GM21619 (cell line): ENCODE data around the gene MRPS10.
"Not testable (repeated sequence)": the region's sequence is repeated elsewhere in the genome, so short reads cannot be mapped to it uniquely, and the experiment has no call there.

ENCODE experiments used
- ATAC-seq: cut with Tn5 transposase; IDR thresholded peaks from one replicate; pipeline ENCODE4 v1.9.1; 2021; ENCODE audit not compliant: unreplicated experiment

The MRPS10 gene

GRCh38 chr6:42212442-42212841 lies 5.2 kb downstream of the MRPS10 start:
- ATAC-seq = no peak

GRCh38 chr6:42211726-42212125 lies 5.9 kb downstream of the MRPS10 start:
- peak; percentile 58 for ATAC-seq

- no peak for ATAC-seq
These were observed 7.1 kb downstream of the MRPS10 start for GRCh38 chr6:42210551-42210950.

DNA sequence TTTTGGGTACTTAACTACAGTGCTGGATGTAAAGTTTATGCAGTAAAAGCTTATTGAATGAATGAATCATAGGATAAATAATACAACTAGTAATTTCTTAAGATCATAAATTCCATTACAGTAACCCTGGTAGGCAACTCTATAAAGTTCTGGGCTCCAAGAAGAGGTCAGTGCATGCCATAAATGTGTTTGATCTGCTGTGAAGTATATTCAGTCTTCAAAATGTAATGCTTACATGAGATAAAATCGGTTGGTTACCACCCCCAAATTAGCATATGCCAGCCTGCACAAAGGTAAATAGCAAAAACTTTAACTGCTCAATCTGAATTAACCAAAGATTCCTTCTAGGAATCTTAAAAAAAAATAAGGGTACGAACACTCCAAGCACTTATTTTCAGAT lies 10.1 kb downstream of the MRPS10 start:
- not testable (repeated sequence) for ATAC-seq

DNA sequence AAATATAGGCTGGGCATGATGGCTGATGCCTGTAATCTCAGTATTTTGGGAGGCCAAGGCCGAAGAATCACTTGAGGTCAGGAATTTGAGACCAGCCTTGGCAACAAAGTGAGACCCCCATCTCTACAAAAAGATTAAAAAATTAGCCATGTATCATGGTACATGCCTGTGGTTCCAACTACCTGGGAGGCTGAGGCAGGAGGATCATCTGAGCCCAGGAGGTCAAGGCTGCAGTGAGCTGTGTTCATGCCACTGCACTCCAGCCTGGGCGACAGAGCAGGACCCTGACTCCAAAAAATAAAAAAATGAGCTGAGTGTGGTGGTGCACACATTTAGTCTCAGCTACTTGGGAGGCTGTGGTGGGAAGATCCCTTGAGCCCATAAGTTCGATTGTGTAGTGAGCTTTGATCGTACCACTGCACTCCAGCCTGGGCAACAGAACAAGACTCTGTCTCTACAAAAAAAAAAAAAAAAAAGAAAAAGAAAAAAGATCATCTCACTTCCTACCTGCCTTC lies 12.8 kb downstream of the MRPS10 start:
- no peak for ATAC-seq

- ATAC-seq = no peak
These were observed 14.5 kb downstream of the MRPS10 start for GRCh38 chr6:42203183-42203582.

GRCh38 chr6:42202131-42202915 lies 15.3 kb downstream of the MRPS10 start:
- not testable (repeated sequence) for ATAC-seq

DNA sequence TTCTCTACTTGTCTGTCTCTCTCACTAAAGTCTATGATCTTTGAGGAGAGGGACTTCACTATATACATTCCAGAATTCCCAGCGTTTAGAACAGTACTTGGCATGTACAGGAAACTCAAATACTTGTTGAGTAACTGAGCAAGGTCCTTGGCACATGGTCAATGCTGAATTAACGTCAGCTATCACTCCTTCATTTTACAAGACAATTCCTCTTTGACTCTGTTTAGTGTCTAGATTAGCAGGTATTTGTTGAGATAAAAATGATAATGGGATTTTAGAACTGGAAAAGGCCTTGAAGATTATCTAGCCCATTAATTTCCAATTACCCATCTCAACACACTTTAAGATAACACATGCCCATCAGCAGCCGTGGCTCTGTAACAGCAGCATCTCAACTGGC lies 16.3 kb downstream of the MRPS10 start:
- ATAC-seq = no peak

DNA sequence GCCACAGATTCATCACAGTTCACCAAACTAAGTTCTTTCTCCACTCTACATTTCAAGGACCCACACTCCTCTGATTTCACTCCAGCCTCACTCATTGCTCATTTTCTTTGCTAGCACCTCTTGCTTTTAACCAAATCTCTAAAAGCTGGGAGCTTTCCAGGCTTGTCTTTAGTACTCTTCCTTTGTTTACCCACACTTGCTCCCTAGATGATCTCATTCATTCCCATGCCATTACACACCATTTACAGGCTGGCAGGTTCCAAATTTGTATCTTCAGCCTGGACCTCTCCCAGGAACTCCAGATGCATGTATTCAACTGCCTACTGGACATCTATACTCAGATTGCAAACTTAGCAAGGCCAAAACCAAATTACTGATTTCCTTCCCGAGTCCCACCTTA lies 17.6 kb downstream of the MRPS10 start:
- ATAC-seq = no peak

- no peak for ATAC-seq
These were observed 18.3 kb downstream of the MRPS10 start for GRCh38 chr6:42199106-42199981.

DNA sequence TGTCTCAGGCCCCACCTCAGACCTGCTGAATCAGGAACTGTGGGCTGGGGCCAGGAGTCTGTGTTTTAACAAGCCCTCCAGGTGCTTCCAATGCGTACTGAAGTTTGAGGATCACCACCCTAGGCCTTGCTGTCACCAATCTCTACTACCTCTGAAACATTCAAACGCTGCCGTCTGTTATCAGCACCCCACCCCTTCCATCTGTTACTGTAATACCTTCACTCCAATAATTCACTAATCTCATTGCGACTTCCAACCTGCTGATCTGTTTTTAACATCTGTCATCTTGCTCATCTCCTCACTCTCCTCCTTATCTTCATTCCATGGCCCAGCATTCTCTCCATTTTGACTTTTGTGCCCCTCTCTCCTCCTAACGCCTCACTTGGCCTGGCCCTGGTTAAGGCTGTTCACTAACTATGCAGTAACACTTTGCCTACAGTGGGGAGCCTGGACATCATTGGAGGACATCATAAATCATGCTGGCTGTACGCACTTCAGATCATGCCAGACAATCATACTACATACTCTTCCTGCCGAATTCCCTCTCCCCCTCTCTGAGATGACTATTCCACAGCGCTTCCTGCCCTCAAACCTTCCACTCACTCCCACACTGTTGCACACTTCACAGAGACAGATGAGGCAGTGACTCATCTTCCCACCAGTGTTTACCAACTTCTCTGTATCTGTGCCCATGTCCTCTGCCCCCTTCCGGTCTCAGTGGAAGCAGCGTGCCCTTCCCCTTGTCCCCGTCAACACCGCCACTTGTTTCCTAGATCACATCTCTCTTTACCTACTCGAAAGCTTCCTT lies 19.9 kb downstream of the MRPS10 start:
- ATAC-seq = no peak

- no peak for ATAC-seq
These were observed 22.2 kb downstream of the MRPS10 start for GRCh38 chr6:42195415-42195814.

DNA sequence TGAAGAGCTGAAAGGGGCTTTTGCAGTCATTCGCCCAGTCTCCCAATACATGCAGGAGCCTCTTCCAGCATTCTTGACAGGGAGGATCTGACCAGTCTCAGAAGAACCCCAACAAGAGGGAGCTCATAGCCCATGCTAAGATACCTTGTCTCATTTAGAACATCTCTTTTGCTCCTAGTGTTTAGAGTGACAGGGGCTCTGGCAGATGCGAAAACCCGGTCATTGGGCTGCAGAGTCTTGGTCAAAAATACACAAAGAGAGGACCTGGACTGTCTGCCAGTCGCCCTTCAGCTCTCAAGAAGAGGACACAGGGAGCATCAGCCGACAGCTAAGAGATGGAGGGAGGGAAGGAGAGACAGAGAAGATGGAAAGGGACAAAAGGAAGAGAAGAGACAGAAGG lies 23.6 kb downstream of the MRPS10 start:
- no peak for ATAC-seq

GRCh38 chr6:42193491-42193894 lies 24.2 kb downstream of the MRPS10 start:
- no peak for ATAC-seq

DNA sequence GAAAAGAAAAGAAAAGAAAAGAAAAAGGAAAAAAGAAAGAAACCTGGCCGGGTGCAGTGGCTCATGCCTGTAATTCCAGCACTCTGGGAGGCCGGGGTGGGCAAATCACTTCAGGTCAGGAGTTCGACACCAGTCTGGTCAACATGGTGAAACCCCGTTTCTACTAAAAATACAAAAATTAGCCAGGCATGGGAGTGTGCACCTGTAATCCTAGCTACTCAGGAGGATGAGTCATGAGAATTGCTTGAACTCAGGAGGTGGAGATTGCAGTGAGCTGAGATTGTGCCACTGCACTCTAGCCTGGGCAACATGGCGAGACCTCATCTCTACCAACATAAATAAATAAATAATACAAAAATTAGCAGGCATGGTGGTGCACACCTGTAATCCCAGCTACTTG lies 25.3 kb downstream of the MRPS10 start:
- ATAC-seq = not testable (repeated sequence)

- no peak for ATAC-seq
These were observed 27.0 kb downstream of the MRPS10 start for GRCh38 chr6:42190554-42191183.

GRCh38 chr6:42188406-42188805 lies 29.3 kb downstream of the MRPS10 start:
- no peak for ATAC-seq

GRCh38 chr6:42185597-42185996 lies 32.1 kb downstream of the MRPS10 start:
- no peak for ATAC-seq

DNA sequence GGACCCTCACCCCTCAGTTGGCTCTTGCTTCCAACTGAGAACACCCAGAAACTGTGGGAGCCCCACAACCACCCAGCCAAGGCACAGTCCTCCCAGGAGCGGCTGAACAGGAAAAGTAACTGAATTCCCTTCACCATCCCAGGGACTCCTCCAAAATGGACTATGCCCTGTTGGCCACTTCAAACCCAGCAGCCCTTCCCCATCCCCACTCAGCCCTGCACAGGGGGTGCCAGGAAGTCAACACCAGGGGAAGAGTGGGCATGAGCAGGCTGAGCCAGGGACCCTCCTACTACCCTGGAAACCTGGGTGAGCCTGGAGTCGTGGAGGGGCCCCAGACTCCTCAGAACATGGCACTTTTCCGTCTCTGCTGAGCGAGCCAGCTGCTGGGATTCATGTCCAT lies 33.2 kb downstream of the MRPS10 start:
- no peak for ATAC-seq

DNA sequence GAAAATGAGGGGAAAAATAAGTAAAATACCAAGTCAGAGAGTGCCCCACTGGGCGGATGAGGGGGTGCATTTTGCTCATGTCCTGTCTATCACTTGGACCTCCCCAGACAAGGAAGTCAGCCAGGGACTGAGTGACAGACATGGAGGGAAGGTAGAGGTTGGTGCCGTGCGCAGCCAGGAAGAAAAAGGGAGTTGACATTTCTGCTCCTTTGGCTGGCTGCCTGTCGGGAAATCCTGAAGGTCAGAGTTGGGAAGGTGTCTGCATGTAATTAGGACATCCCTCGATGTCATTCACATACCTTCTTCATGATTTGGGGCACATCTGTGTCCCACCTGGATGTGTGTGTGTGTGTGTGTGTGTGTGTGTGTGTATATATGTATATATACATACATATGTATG lies 35.6 kb downstream of the MRPS10 start:
- no peak for ATAC-seq

DNA sequence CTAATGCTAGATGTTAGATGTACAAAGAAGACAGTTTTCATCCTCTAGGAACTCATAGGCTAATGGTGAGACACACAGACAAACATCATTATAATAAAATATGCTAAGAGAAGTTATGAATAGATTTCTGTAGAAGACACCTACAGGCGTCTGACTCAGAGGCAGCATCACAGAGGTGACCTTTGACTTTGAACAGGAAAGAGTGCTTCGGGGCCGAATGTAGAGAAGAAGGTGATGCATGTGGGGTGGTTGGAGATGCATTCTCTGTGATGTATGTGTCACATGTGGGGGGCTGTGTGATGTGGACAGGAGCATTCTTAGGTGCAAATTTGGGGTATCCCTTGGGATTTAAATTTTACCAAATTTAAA lies 37.7 kb downstream of the MRPS10 start:
- no peak for ATAC-seq
